ENCODE measurements around the gene AURKAIP1.

Gene AURKAIP1

GRCh38 chr1:1333551-1334241 lies 41.3 kb downstream of the AURKAIP1 start:
- DNase-seq (ENCODE audit: low read depth), result no peak

GRCh38 chr1:1332774-1333480 lies 42.1 kb downstream of the AURKAIP1 start:
- no peak for DNase-seq (ENCODE audit: low read depth)

GRCh38 chr1:1332031-1332755 lies 42.8 kb downstream of the AURKAIP1 start:
- DNase-seq (ENCODE audit: low read depth), result no peak

- DNase-seq (ENCODE audit: low read depth), result no peak
These were observed 43.7 kb downstream of the AURKAIP1 start, which contains the start of gene TAS1R3 for GRCh38 chr1:1331068-1331965. TAS1R3 (plus strand) TSS chr1:1331280; CDS start chr1:1331346, 66 bp downstream.

GRCh38 chr1:1330366-1331067 lies 44.5 kb downstream of the AURKAIP1 start:
- no peak for DNase-seq (ENCODE audit: low read depth)

GRCh38 chr1:1329304-1330210 lies 45.5 kb downstream of the AURKAIP1 start:
- no peak for DNase-seq (ENCODE audit: low read depth)

- no peak for DNase-seq (ENCODE audit: low read depth)
These were observed 46.8 kb downstream of the AURKAIP1 start for GRCh38 chr1:1328254-1328653.

GRCh38 chr1:1327291-1327690 lies 47.7 kb downstream of the AURKAIP1 start:
- DNase-seq (ENCODE audit: low read depth), result no peak

GRCh38 chr1:1326075-1326605 lies 48.9 kb downstream of the AURKAIP1 start:
- DNase-seq (ENCODE audit: low read depth), result no peak

GRCh38 chr1:1325288-1326074 lies 49.5 kb downstream of the AURKAIP1 start:
- no peak for DNase-seq (ENCODE audit: low read depth)

GRCh38 chr1:1324524-1325287 lies 50.3 kb downstream of the AURKAIP1 start, which contains the start of the genes CPTP and INTS11:
CPTP (plus strand) TSS chr1:1324802; CDS start chr1:1326911, 2,109 bp downstream.
INTS11 (minus strand) TSS chr1:1324660; CDS start chr1:1324608, 52 bp downstream.
- peak; percentile 95 for DNase-seq (ENCODE audit: low read depth)

GRCh38 chr1:1324084-1324523 lies 50.9 kb downstream of the AURKAIP1 start:
- DNase-seq (ENCODE audit: low read depth), result no peak
